ENCODE results near the gene EVC.
"Not testable (repeated sequence)": the region's sequence is repeated elsewhere in the genome, so short reads cannot be mapped to it uniquely, and the experiment has no call there.

EVC gene

GRCh38 chr4:5845035-5845905, 134.3 kb downstream of the EVC start:
- Histone ChIP-seq H3K9ac (ENCODE audit: low read depth, low read length) (no peak overlapping the region), H3K36me3 (ENCODE audit: control insufficient read depth, insufficient read depth, low read length) (peaks cover 45% of the 10 kb centered on the region), H3K4me3 (ENCODE audit: low read depth, low read length) (no peak overlapping the region), H3K4me1 (ENCODE audit: control insufficient read depth, insufficient read depth, low read length) (peaks cover 9% of the 10 kb centered on the region), H3K27me3 (ENCODE audit: control insufficient read depth, insufficient read depth, low read length) (no peaks in the 10 kb centered on the region), H3K9me3 (ENCODE audit: control insufficient read depth, insufficient read depth, low read length) (no peaks in the 10 kb centered on the region)

GRCh38 chr4:5851637-5852301, 140.8 kb downstream of the EVC start:
- no peaks in the 10 kb centered on the region for H3K9me3 ChIP-seq (ENCODE audit: control insufficient read depth, insufficient read depth, low read length)
- H3K9ac ChIP-seq (ENCODE audit: low read depth, low read length), result no peak overlapping the region
- H3K4me3 ChIP-seq (ENCODE audit: low read depth, low read length), result no peak overlapping the region
- no peaks in the 10 kb centered on the region for H3K27me3 ChIP-seq (ENCODE audit: control insufficient read depth, insufficient read depth, low read length)
- no peaks in the 10 kb centered on the region for H3K4me1 ChIP-seq (ENCODE audit: control insufficient read depth, insufficient read depth, low read length)
- peaks cover 41% of the 10 kb centered on the region for H3K36me3 ChIP-seq (ENCODE audit: control insufficient read depth, insufficient read depth, low read length)

- no peak overlapping the region for H3K9ac ChIP-seq (ENCODE audit: low read depth, low read length)
- H3K36me3 ChIP-seq (ENCODE audit: control insufficient read depth, insufficient read depth, low read length), result peaks cover 41% of the 10 kb centered on the region
- no peaks in the 10 kb centered on the region for H3K27me3 ChIP-seq (ENCODE audit: control insufficient read depth, insufficient read depth, low read length)
- H3K4me3 ChIP-seq (ENCODE audit: low read depth, low read length), result no peak overlapping the region
- H3K9me3 ChIP-seq (ENCODE audit: control insufficient read depth, insufficient read depth, low read length), result no peaks in the 10 kb centered on the region
- no peaks in the 10 kb centered on the region for H3K4me1 ChIP-seq (ENCODE audit: control insufficient read depth, insufficient read depth, low read length)
Measured at GRCh38 chr4:5852523-5853202, 141.7 kb downstream of the EVC start.

GRCh38 chr4:5854929-5855328, 143.9 kb downstream of the EVC start:
- Histone ChIP-seq H3K4me1 (ENCODE audit: control insufficient read depth, insufficient read depth, low read length) (no peaks in the 10 kb centered on the region), H3K9ac (ENCODE audit: low read depth, low read length) (no peak overlapping the region), H3K36me3 (ENCODE audit: control insufficient read depth, insufficient read depth, low read length) (peaks cover 42% of the 10 kb centered on the region), H3K9me3 (ENCODE audit: control insufficient read depth, insufficient read depth, low read length) (no peaks in the 10 kb centered on the region), H3K4me3 (ENCODE audit: low read depth, low read length) (no peak overlapping the region), H3K27me3 (ENCODE audit: control insufficient read depth, insufficient read depth, low read length) (no peaks in the 10 kb centered on the region)

GRCh38 chr4:5856362-5856761, 145.4 kb downstream of the EVC start:
- H3K4me3 ChIP-seq (ENCODE audit: low read depth, low read length); H3K4me1 ChIP-seq (ENCODE audit: control insufficient read depth, insufficient read depth, low read length); H3K27me3 ChIP-seq (ENCODE audit: control insufficient read depth, insufficient read depth, low read length); H3K9ac ChIP-seq (ENCODE audit: low read depth, low read length); H3K9me3 ChIP-seq (ENCODE audit: control insufficient read depth, insufficient read depth, low read length): not testable (repeated sequence)
- H3K36me3 ChIP-seq (ENCODE audit: control insufficient read depth, insufficient read depth, low read length), result peaks cover 47% of the 10 kb centered on the region

GRCh38 chr4:5857199-5857598, 146.2 kb downstream of the EVC start:
- Histone ChIP-seq H3K4me1 (ENCODE audit: control insufficient read depth, insufficient read depth, low read length) (no peaks in the 10 kb centered on the region), H3K9ac (ENCODE audit: low read depth, low read length) (no peak overlapping the region), H3K36me3 (ENCODE audit: control insufficient read depth, insufficient read depth, low read length) (peaks cover 41% of the 10 kb centered on the region), H3K27me3 (ENCODE audit: control insufficient read depth, insufficient read depth, low read length) (no peaks in the 10 kb centered on the region), H3K4me3 (ENCODE audit: low read depth, low read length) (no peak overlapping the region), H3K9me3 (ENCODE audit: control insufficient read depth, insufficient read depth, low read length) (no peaks in the 10 kb centered on the region)

- no peak overlapping the region for H3K4me3 ChIP-seq (ENCODE audit: low read depth, low read length)
- no peaks in the 10 kb centered on the region for H3K9me3 ChIP-seq (ENCODE audit: control insufficient read depth, insufficient read depth, low read length)
- H3K9ac ChIP-seq (ENCODE audit: low read depth, low read length), result no peak overlapping the region
- peaks cover 41% of the 10 kb centered on the region for H3K36me3 ChIP-seq (ENCODE audit: control insufficient read depth, insufficient read depth, low read length)
- no peaks in the 10 kb centered on the region for H3K4me1 ChIP-seq (ENCODE audit: control insufficient read depth, insufficient read depth, low read length)
- no peaks in the 10 kb centered on the region for H3K27me3 ChIP-seq (ENCODE audit: control insufficient read depth, insufficient read depth, low read length)
Measured at GRCh38 chr4:5858020-5858769, 147.2 kb downstream of the EVC start.

- Histone ChIP-seq H3K4me1 (ENCODE audit: control insufficient read depth, insufficient read depth, low read length) (peaks cover 4% of the 10 kb centered on the region), H3K9me3 (ENCODE audit: control insufficient read depth, insufficient read depth, low read length) (no peaks in the 10 kb centered on the region), H3K4me3 (ENCODE audit: low read depth, low read length) (no peak overlapping the region), H3K9ac (ENCODE audit: low read depth, low read length) (no peak overlapping the region), H3K27me3 (ENCODE audit: control insufficient read depth, insufficient read depth, low read length) (no peaks in the 10 kb centered on the region), H3K36me3 (ENCODE audit: control insufficient read depth, insufficient read depth, low read length) (peaks cover 30% of the 10 kb centered on the region)
Measured at GRCh38 chr4:5863461-5864113, 152.6 kb downstream of the EVC start.
